Omental fat pad (tissue), 4 donors: ENCODE measurements around the gene CPZ. TPM values are rescaled to one million over a fixed set of nuclear protein-coding genes. Genes with fewer than 3 reads are reported as not detected.

Experiments used
- ATAC-seq: fragments of 150-250 bp; one replicate; pipeline ENCODE4 v1.9.1; 2016; ENCODE audit warnings: mild to moderate bottlenecking, moderate library complexity; ENCODE audit not compliant: low FRiP score
- DNase-seq: peaks from one replicate; pipeline ENCODE4 v3.0.0-alpha.2; 2019; ENCODE audit warnings: low spot score
- CTCF ChIP-seq, 3 donors: fragments of 450-650 bp; IDR thresholded peaks; one replicate each; pipeline ENCODE4 v1.5.1; 2016 to 2017; ENCODE audit warnings: antibody characterized with exemption in 3 of 3, mild to moderate bottlenecking in 3 of 3, moderate library complexity in 2 of 3
- total RNA-seq, 4 donors: library from RNA; depleted of rRNA; stranded (reverse); fragments of >200 nt; gene quantifications; one replicate each; pipeline ENCODE4 v1.1.0, GENCODE V29; 2016

Gene CPZ
- total RNA-seq, 4 donors from 2014 or later: 0.32 to 14.2 (median 8.4) TPM

- DNase-seq: no peak
- TF ChIP-seq CTCF (IDR thresholded peaks at IDR 0.05): no peak
- no peak for ATAC-seq
Measured at GRCh38 chr4:8599657-8600056, 7.1 kb downstream of the CPZ start.

- no peak for ATAC-seq
- TF ChIP-seq CTCF (IDR thresholded peaks at IDR 0.05): no peak
- no peak for DNase-seq
Measured at GRCh38 chr4:8600266-8600665, 7.7 kb downstream of the CPZ start.

- TF ChIP-seq CTCF (IDR thresholded peaks at IDR 0.05): no peak
Measured at GRCh38 chr4:8600686-8601085, 8.1 kb downstream of the CPZ start.

GRCh38 chr4:8601086-8601485, 8.5 kb downstream of the CPZ start:
- no peak for DNase-seq
- TF ChIP-seq CTCF (IDR thresholded peaks at IDR 0.05): no peak
- ATAC-seq: no peak

More at GRCh38 chr4:8600686-8601085, 8.1 kb downstream of the CPZ start:
- ATAC-seq (no peak), DNase-seq (no peak)

- ATAC-seq: no peak
- no peak for DNase-seq
- TF ChIP-seq CTCF (IDR thresholded peaks at IDR 0.05): no peak
Measured at GRCh38 chr4:8601556-8601955, 9.0 kb downstream of the CPZ start.

- TF ChIP-seq CTCF (IDR thresholded peaks at IDR 0.05): no peak
- DNase-seq (no peak), ATAC-seq (no peak)
Measured at GRCh38 chr4:8602686-8603430, 10.3 kb downstream of the CPZ start.

- ATAC-seq (no peak), DNase-seq (no peak)
- no peak for TF ChIP-seq CTCF (IDR thresholded peaks at IDR 0.05)
Measured at GRCh38 chr4:8603931-8604330, 11.4 kb downstream of the CPZ start.
